ENCODE measurements around the gene ARAP2. TPM values are rescaled to one million over a fixed set of nuclear protein-coding genes. Genes with fewer than 3 reads are reported as not detected.

ARAP2 gene
- total RNA-seq, 1 donor from 2014 or later: 52.8 TPM

DNA sequence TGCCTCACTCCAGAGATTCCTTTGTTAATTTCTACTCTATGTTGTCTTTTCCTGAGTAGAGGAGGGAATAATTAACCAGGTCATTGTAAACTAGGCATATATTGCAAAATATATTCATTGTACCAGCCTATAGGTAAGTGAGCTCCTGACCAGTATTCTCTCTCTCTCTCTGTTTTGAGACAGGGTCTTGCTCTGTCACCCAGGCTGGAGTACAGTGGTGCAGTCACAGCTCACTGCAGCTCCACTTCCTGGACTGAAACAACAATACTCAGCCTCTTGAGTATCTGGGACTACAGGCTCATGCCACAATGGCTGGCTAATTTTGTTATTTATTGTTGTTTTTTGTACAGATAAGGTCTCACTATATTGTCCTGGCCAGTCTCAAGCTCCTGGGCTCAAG lies 198.3 kb downstream of the ARAP2 start:
- no peak overlapping the region for H3K27ac ChIP-seq
- no peaks in the 10 kb centered on the region for H3K27me3 ChIP-seq
- no peaks in the 10 kb centered on the region for H3K9me3 ChIP-seq
- no peak for DNase-seq (ENCODE audit: extremely low spot score in 2 of 2)
- no peak overlapping the region for H3K4me3 ChIP-seq
- intact Hi-C loops (cut with DNase I): no loop called here
- H3K36me3 ChIP-seq: no peaks in the 10 kb centered on the region
- no peak for TF ChIP-seq POLR2A (IDR thresholded peaks at IDR 0.05)
- TF ChIP-seq POLR2AphosphoS5 (IDR thresholded peaks at IDR 0.05; ENCODE audit: insufficient read depth in 1 of 2, low read depth in 1 of 2): no peak
- TF ChIP-seq, protein P1, sequence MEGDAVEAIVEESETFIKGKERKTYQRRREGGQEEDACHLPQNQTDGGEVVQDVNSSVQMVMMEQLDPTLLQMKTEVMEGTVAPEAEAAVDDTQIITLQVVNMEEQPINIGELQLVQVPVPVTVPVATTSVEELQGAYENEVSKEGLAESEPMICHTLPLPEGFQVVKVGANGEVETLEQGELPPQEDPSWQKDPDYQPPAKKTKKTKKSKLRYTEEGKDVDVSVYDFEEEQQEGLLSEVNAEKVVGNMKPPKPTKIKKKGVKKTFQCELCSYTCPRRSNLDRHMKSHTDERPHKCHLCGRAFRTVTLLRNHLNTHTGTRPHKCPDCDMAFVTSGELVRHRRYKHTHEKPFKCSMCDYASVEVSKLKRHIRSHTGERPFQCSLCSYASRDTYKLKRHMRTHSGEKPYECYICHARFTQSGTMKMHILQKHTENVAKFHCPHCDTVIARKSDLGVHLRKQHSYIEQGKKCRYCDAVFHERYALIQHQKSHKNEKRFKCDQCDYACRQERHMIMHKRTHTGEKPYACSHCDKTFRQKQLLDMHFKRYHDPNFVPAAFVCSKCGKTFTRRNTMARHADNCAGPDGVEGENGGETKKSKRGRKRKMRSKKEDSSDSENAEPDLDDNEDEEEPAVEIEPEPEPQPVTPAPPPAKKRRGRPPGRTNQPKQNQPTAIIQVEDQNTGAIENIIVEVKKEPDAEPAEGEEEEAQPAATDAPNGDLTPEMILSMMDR (IDR thresholded peaks at IDR 0.05): no peak
- H3K4me1 ChIP-seq: no peaks in the 10 kb centered on the region

DNA sequence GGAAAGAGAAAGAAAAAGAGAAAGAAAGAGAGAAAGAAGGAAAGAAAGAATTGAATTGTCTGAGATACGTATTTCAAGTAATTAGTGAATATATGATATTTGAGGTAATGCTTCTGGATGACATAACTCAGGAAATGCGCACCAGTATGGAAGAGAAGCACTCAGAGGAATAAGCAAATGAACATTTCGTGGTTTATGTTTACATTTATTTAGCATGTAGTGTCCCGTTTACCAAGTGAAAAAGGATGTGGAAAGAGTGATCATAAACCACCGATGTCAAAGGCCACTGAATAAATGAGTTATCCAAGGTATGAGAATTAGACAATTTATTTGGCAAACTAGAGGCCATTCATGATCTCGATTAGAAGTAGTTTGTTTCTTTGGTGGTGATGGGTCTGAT lies 200.4 kb downstream of the ARAP2 start:
- no peak for DNase-seq (ENCODE audit: extremely low spot score in 2 of 2)
- intact Hi-C loops (cut with DNase I): no loop called here
- Histone ChIP-seq H3K4me3 (no peak overlapping the region), H3K9me3 (no peaks in the 10 kb centered on the region), H3K27ac (no peak overlapping the region), H3K36me3 (no peaks in the 10 kb centered on the region), H3K4me1 (no peaks in the 10 kb centered on the region), H3K27me3 (no peaks in the 10 kb centered on the region)
- TF ChIP-seq POLR2AphosphoS5 (IDR thresholded peaks at IDR 0.05; ENCODE audit: insufficient read depth in 1 of 2, low read depth in 1 of 2) (no peak), POLR2A (IDR thresholded peaks at IDR 0.05) (no peak)
- TF ChIP-seq, protein P1 (IDR thresholded peaks at IDR 0.05): no peak

DNA sequence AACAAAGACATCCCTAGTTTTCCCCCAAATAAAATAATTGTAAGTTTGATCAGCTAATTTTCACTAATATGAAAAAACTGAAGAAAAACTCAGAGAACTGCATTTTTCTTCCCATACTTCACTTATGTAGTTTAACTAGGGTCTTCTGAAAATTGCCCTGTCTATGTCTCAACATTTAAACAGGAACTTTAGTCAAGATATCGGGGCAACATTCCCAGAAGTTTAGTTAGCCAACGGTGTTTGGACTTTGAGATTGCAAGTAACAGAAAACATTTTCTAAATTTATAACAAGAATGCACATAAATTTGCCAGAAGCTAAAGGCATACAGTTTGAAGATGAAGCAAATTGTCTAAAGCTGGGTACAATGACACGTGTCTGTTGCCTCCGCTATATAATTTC lies 201.1 kb downstream of the ARAP2 start:
- H3K27me3 ChIP-seq: no peaks in the 10 kb centered on the region
- H3K4me3 ChIP-seq: no peak overlapping the region
- no peak overlapping the region for H3K27ac ChIP-seq
- intact Hi-C loops (cut with DNase I): no loop called here
- TF ChIP-seq, protein P1 (IDR thresholded peaks at IDR 0.05): no peak
- TF ChIP-seq POLR2A (IDR thresholded peaks at IDR 0.05): no peak
- no peak for TF ChIP-seq POLR2AphosphoS5 (IDR thresholded peaks at IDR 0.05; ENCODE audit: insufficient read depth in 1 of 2, low read depth in 1 of 2)
- H3K36me3 ChIP-seq: no peaks in the 10 kb centered on the region
- H3K4me1 ChIP-seq: no peaks in the 10 kb centered on the region
- no peak for DNase-seq (ENCODE audit: extremely low spot score in 2 of 2)
- H3K9me3 ChIP-seq: no peaks in the 10 kb centered on the region

DNA sequence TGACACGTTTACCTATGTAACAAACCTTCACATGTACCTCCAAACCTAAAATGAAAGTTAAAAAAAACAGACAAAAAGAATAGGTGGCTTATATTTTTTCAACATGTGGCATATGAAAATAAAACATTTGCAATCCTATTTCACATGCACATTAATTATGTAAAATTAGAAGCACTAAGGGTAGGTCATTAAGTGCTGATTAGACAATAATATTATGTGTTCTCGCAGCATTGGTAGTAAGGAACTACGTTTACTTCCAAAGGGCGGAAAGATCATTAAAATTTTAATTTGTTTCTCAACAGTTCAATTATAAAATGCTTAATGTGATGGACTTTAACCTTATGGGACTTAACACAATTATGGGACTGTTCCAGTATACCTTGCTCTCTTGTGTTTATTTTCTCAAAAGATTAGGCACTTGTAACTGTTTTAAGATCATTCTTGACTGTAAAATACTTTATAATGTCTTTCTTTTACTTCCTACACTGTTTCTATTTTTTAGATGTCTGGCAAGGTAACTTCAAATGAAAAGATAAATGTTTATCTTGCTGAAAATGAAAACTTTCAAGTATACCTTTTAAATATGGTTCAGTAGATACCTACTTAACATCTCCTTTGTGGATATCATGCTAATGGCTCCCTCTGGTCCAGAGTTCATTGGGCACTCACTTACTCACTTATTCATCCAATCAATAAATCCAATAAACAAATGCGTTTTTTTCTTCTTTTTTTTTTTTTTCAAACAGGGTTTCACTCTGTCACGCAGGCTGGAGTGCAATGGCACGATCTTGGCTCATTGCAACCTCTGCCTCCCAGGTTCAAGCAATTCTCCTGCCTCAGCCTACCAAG lies 202.0 kb downstream of the ARAP2 start:
- Histone ChIP-seq H3K4me1 (no peaks in the 10 kb centered on the region), H3K4me3 (no peak overlapping the region), H3K9me3 (no peaks in the 10 kb centered on the region), H3K36me3 (no peaks in the 10 kb centered on the region), H3K27me3 (no peaks in the 10 kb centered on the region), H3K27ac (no peak overlapping the region)
- no peak for DNase-seq (ENCODE audit: extremely low spot score in 2 of 2)
- TF ChIP-seq POLR2A (IDR thresholded peaks at IDR 0.05) (no peak), POLR2AphosphoS5 (IDR thresholded peaks at IDR 0.05; ENCODE audit: insufficient read depth in 1 of 2, low read depth in 1 of 2) (no peak)
- TF ChIP-seq, protein P1 (IDR thresholded peaks at IDR 0.05): no peak
- intact Hi-C loops (cut with DNase I): no loop called here

DNA sequence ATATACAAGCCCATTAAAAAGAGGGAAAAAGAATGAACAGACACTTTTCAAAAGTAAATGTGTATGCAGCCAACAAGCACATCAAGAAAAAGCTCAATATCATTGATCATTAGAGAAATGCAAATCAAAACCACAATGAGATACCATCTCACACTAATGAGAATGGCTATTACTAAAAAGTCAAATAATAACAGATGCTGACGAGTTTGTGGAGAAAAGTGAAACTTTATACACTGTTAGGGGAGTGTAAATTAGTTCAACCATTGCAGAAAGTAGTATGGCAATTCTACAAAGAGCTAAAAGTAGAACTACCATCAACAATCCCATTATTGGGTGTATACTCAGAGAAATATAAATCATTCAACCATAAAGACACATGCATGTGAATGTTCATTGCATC lies 203.0 kb downstream of the ARAP2 start:
- Histone ChIP-seq H3K9me3 (no peaks in the 10 kb centered on the region), H3K27ac (no peak overlapping the region), H3K36me3 (no peaks in the 10 kb centered on the region), H3K4me3 (no peak overlapping the region), H3K27me3 (no peaks in the 10 kb centered on the region), H3K4me1 (no peaks in the 10 kb centered on the region)
- TF ChIP-seq POLR2A (IDR thresholded peaks at IDR 0.05) (no peak), POLR2AphosphoS5 (IDR thresholded peaks at IDR 0.05; ENCODE audit: insufficient read depth in 1 of 2, low read depth in 1 of 2) (no peak)
- TF ChIP-seq, protein P1 (IDR thresholded peaks at IDR 0.05): no peak
- intact Hi-C loops (cut with DNase I): no loop called here
- DNase-seq (ENCODE audit: extremely low spot score in 2 of 2): no peak
